ENCODE measurements around the gene MMS19.

DNA sequence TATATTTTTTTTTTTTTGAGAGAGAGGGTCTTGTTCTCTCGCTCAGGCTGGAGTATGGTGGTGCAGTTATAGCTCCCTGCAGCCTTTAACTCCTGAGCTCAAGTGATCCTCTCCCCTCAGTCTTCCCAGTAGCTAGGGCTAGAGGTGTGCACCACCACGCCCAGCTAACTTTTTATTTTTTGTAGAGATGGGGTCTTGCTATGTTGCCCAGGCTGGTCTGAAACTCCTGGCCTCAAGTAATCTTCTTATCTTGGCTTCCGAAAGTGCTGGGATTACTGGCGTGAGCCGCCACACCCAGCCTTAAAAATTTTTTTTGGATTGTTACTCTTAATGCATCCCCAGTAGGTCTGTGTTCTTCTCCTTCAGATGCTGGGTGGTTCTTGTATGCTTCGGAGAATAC, 4.7 kb upstream of the MMS19 start:
- TF ChIP-seq, protein P1, sequence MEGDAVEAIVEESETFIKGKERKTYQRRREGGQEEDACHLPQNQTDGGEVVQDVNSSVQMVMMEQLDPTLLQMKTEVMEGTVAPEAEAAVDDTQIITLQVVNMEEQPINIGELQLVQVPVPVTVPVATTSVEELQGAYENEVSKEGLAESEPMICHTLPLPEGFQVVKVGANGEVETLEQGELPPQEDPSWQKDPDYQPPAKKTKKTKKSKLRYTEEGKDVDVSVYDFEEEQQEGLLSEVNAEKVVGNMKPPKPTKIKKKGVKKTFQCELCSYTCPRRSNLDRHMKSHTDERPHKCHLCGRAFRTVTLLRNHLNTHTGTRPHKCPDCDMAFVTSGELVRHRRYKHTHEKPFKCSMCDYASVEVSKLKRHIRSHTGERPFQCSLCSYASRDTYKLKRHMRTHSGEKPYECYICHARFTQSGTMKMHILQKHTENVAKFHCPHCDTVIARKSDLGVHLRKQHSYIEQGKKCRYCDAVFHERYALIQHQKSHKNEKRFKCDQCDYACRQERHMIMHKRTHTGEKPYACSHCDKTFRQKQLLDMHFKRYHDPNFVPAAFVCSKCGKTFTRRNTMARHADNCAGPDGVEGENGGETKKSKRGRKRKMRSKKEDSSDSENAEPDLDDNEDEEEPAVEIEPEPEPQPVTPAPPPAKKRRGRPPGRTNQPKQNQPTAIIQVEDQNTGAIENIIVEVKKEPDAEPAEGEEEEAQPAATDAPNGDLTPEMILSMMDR (IDR thresholded peaks at IDR 0.05): no peak
- TF ChIP-seq POLR2A (IDR thresholded peaks at IDR 0.05): no peak
